ENCODE measurements around the gene RAPGEF4.

DNA sequence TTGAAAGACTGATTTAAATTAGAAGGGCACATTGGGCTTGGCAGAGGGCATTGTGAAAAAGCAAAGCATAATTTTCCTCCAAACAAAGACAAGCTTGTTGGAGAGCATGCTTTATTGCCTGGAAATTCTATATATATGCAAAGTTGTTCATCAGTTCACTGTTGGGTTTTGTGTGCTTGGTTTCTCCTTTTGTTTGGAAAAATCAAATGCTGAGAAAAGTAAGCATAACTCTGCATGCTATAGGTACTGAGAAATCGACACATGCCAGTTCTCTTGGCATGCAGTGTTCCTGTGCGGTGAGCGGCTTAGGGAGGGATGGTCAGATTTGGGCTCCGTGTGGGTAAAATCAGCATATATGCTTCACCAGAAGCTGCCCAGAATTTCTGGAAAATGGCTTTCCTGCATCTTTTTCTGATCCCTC, 161.0 kb downstream of the RAPGEF4 start:
- TF ChIP-seq, protein P1, sequence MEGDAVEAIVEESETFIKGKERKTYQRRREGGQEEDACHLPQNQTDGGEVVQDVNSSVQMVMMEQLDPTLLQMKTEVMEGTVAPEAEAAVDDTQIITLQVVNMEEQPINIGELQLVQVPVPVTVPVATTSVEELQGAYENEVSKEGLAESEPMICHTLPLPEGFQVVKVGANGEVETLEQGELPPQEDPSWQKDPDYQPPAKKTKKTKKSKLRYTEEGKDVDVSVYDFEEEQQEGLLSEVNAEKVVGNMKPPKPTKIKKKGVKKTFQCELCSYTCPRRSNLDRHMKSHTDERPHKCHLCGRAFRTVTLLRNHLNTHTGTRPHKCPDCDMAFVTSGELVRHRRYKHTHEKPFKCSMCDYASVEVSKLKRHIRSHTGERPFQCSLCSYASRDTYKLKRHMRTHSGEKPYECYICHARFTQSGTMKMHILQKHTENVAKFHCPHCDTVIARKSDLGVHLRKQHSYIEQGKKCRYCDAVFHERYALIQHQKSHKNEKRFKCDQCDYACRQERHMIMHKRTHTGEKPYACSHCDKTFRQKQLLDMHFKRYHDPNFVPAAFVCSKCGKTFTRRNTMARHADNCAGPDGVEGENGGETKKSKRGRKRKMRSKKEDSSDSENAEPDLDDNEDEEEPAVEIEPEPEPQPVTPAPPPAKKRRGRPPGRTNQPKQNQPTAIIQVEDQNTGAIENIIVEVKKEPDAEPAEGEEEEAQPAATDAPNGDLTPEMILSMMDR (conservative IDR thresholded peaks at IDR 0.05) = no peak
- no peak for TF ChIP-seq EZH2 (IDR thresholded peaks at IDR 0.05; ENCODE audit: low read depth)
